Measurements from ENCODE around the gene SLC9C2.
"Not testable (repeated sequence)": the region's sequence is repeated elsewhere in the genome, so short reads cannot be mapped to it uniquely, and the experiment has no call there.

SLC9C2 gene

GRCh38 chr1:173603056-173603591 is at the start of gene SLC9C2:
Gene SLC9C2 (minus strand): TSS chr1:173603072. CDS start chr1:173601776, 1,296 bp downstream.
- peaks cover 2% of the 10 kb centered on the region; the same call in 1 of the 2 replicates for H3K27me3 ChIP-seq (ENCODE audit: low read depth)
- H3K9me3 ChIP-seq = no peaks in the 10 kb centered on the region
- no peaks in the 10 kb centered on the region for H3K36me3 ChIP-seq (replicated peaks)
- in situ Hi-C loops (cut with MboI; ENCODE audit: low sequenced_read_pairs) = no loop called here
- no peaks in the 10 kb centered on the region for H3K4me1 ChIP-seq
- no peak within 1 kb of the TSS for H3K4me3 ChIP-seq
- DNase-seq (ENCODE audit: low spot score in 2 of 2) = no peak

GRCh38 chr1:173648880-173649605 is 46.2 kb upstream of the SLC9C2 start:
- in situ Hi-C loops (cut with MboI; ENCODE audit: low sequenced_read_pairs) = no loop called here
- Histone ChIP-seq H3K36me3 (replicated peaks) (no peaks in the 10 kb centered on the region), H3K27me3 (ENCODE audit: low read depth) (no peaks in the 10 kb centered on the region; the same call in 1 of the 2 replicates), H3K4me3 (no peak overlapping the region), H3K9me3 (no peaks in the 10 kb centered on the region), H3K4me1 (no peaks in the 10 kb centered on the region)
- DNase-seq (ENCODE audit: low spot score in 2 of 2) = no peak

GRCh38 chr1:173646656-173647055 is 43.8 kb upstream of the SLC9C2 start:
- DNase-seq (ENCODE audit: low spot score in 2 of 2) = no peak
- Histone ChIP-seq H3K4me3 (no peak overlapping the region), H3K27me3 (ENCODE audit: low read depth) (no peaks in the 10 kb centered on the region; the same call in 1 of the 2 replicates), H3K36me3 (replicated peaks) (no peaks in the 10 kb centered on the region), H3K4me1 (no peaks in the 10 kb centered on the region), H3K9me3 (no peaks in the 10 kb centered on the region)
- in situ Hi-C loops (cut with MboI; ENCODE audit: low sequenced_read_pairs) = no loop called here

- H3K9me3 ChIP-seq; H3K36me3 ChIP-seq (replicated peaks); DNase-seq (ENCODE audit: low spot score in 2 of 2); H3K4me3 ChIP-seq; H3K27me3 ChIP-seq (ENCODE audit: low read depth); in situ Hi-C loops (cut with MboI; ENCODE audit: low sequenced_read_pairs); H3K4me1 ChIP-seq: not testable (repeated sequence)
These were observed 39.7 kb upstream of the SLC9C2 start for GRCh38 chr1:173642450-173643139.

- Histone ChIP-seq H3K27me3 (ENCODE audit: low read depth) (no peaks in the 10 kb centered on the region), H3K4me3 (no peak overlapping the region), H3K4me1 (no peaks in the 10 kb centered on the region), H3K9me3 (no peaks in the 10 kb centered on the region; the same call in 1 of the 2 replicates), H3K36me3 (replicated peaks) (no peaks in the 10 kb centered on the region)
- DNase-seq (ENCODE audit: low spot score in 2 of 2) = no peak
- in situ Hi-C loops (cut with MboI; ENCODE audit: low sequenced_read_pairs) = no loop called here
These were observed 36.2 kb upstream of the SLC9C2 start for GRCh38 chr1:173639102-173639501.

- H3K9me3 ChIP-seq = no peaks in the 10 kb centered on the region; the same call in 1 of the 2 replicates
- H3K27me3 ChIP-seq (ENCODE audit: low read depth) = no peaks in the 10 kb centered on the region
- no peaks in the 10 kb centered on the region for H3K4me1 ChIP-seq
- in situ Hi-C loops (cut with MboI; ENCODE audit: low sequenced_read_pairs) = no loop called here
- H3K4me3 ChIP-seq = no peak overlapping the region
- no peaks in the 10 kb centered on the region for H3K36me3 ChIP-seq (replicated peaks)
- no peak for DNase-seq (ENCODE audit: low spot score in 2 of 2)
These were observed 35.5 kb upstream of the SLC9C2 start for GRCh38 chr1:173638043-173639021.

GRCh38 chr1:173637236-173638042 is 34.6 kb upstream of the SLC9C2 start:
- H3K4me1 ChIP-seq; in situ Hi-C loops (cut with MboI; ENCODE audit: low sequenced_read_pairs); H3K4me3 ChIP-seq: not testable (repeated sequence)

GRCh38 chr1:173635116-173635515 is 32.2 kb upstream of the SLC9C2 start, which contains the start of gene TEX50:
Gene TEX50 (plus strand): TSS chr1:173635338. CDS start chr1:173635522, 184 bp downstream.
- in situ Hi-C loops (cut with MboI; ENCODE audit: low sequenced_read_pairs) = no loop called here
- Histone ChIP-seq H3K4me3 (no peak within 1 kb of the TSS), H3K9me3 (no peaks in the 10 kb centered on the region; the same call in 1 of the 2 replicates), H3K27me3 (ENCODE audit: low read depth) (no peaks in the 10 kb centered on the region), H3K36me3 (replicated peaks) (no peaks in the 10 kb centered on the region), H3K4me1 (no peaks in the 10 kb centered on the region)
- no peak for DNase-seq (ENCODE audit: low spot score in 2 of 2)

More at GRCh38 chr1:173637236-173638042, 34.6 kb upstream of the SLC9C2 start:
- H3K9me3 ChIP-seq; H3K36me3 ChIP-seq (replicated peaks); DNase-seq (ENCODE audit: low spot score in 2 of 2); H3K27me3 ChIP-seq (ENCODE audit: low read depth): not testable (repeated sequence)

GRCh38 chr1:173628888-173629287 is 26.0 kb upstream of the SLC9C2 start:
- Histone ChIP-seq H3K27me3 (ENCODE audit: low read depth) (no peaks in the 10 kb centered on the region), H3K36me3 (replicated peaks) (no peaks in the 10 kb centered on the region), H3K4me1 (no peaks in the 10 kb centered on the region), H3K9me3 (no peaks in the 10 kb centered on the region), H3K4me3 (no peak overlapping the region)
- DNase-seq (ENCODE audit: low spot score in 2 of 2) = no peak
- in situ Hi-C loops (cut with MboI; ENCODE audit: low sequenced_read_pairs) = no loop called here

- Histone ChIP-seq H3K9me3 (no peaks in the 10 kb centered on the region), H3K27me3 (ENCODE audit: low read depth) (no peaks in the 10 kb centered on the region), H3K4me3 (no peak overlapping the region), H3K4me1 (no peaks in the 10 kb centered on the region), H3K36me3 (replicated peaks) (no peaks in the 10 kb centered on the region)
- in situ Hi-C loops (cut with MboI; ENCODE audit: low sequenced_read_pairs) = no loop called here
- DNase-seq (ENCODE audit: low spot score in 2 of 2) = no peak
These were observed 24.4 kb upstream of the SLC9C2 start for GRCh38 chr1:173627269-173627668.

GRCh38 chr1:173616859-173617258 is 14.0 kb upstream of the SLC9C2 start:
- Histone ChIP-seq H3K4me1 (no peaks in the 10 kb centered on the region), H3K27me3 (ENCODE audit: low read depth) (no peaks in the 10 kb centered on the region), H3K36me3 (replicated peaks) (no peaks in the 10 kb centered on the region), H3K9me3 (0 out of 2 replicates have a peak, but pooled peaks cover 4% of the 10 kb centered on the region), H3K4me3 (no peak overlapping the region)
- in situ Hi-C loops (cut with MboI; ENCODE audit: low sequenced_read_pairs) = no loop called here
- DNase-seq (ENCODE audit: low spot score in 2 of 2) = no peak

- H3K27me3 ChIP-seq (ENCODE audit: low read depth); in situ Hi-C loops (cut with MboI; ENCODE audit: low sequenced_read_pairs); H3K9me3 ChIP-seq; H3K4me3 ChIP-seq; H3K36me3 ChIP-seq (replicated peaks); DNase-seq (ENCODE audit: low spot score in 2 of 2); H3K4me1 ChIP-seq: not testable (repeated sequence)
These were observed 10.2 kb upstream of the SLC9C2 start for GRCh38 chr1:173613086-173613485.
